ENCODE data around the gene RAB33B.

Gene RAB33B

GRCh38 chr4:139470997-139471665, 17.2 kb downstream of the RAB33B start:
- no peak for DNase-seq (ENCODE audit: low spot score)
- in situ Hi-C loops (cut with MboI; ENCODE audit: low sequenced_read_pairs, unreplicated experiment) = no loop called here
- TF ChIP-seq, protein P1, sequence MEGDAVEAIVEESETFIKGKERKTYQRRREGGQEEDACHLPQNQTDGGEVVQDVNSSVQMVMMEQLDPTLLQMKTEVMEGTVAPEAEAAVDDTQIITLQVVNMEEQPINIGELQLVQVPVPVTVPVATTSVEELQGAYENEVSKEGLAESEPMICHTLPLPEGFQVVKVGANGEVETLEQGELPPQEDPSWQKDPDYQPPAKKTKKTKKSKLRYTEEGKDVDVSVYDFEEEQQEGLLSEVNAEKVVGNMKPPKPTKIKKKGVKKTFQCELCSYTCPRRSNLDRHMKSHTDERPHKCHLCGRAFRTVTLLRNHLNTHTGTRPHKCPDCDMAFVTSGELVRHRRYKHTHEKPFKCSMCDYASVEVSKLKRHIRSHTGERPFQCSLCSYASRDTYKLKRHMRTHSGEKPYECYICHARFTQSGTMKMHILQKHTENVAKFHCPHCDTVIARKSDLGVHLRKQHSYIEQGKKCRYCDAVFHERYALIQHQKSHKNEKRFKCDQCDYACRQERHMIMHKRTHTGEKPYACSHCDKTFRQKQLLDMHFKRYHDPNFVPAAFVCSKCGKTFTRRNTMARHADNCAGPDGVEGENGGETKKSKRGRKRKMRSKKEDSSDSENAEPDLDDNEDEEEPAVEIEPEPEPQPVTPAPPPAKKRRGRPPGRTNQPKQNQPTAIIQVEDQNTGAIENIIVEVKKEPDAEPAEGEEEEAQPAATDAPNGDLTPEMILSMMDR (IDR thresholded peaks at IDR 0.05; ENCODE audit: borderline replicate concordance, control extremely low read depth, extremely low read depth, insufficient read depth, missing control alignments) = no peak

DNA sequence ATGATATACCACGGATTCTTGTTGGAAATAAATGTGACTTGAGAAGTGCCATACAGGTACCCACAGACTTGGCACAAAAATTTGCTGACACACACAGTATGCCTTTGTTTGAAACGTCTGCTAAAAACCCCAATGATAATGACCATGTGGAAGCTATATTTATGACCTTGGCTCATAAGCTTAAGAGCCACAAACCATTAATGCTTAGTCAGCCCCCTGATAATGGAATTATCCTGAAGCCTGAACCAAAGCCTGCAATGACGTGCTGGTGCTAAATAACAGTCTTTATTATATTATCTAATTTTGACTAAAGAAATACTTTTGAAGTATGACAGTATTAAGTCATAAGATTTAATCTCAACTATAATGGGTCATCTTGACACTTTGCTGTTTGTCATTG, 18.9 kb downstream of the RAB33B start:
- in situ Hi-C loops (cut with MboI; ENCODE audit: low sequenced_read_pairs, unreplicated experiment) = no loop called here
- TF ChIP-seq, protein P1 (IDR thresholded peaks at IDR 0.05; ENCODE audit: borderline replicate concordance, control extremely low read depth, extremely low read depth, insufficient read depth, missing control alignments) = no peak
- DNase-seq (ENCODE audit: low spot score) = no peak

GRCh38 chr4:139476363-139476762, 22.4 kb downstream of the RAB33B start:
- no peak for DNase-seq (ENCODE audit: low spot score)
- in situ Hi-C loops (cut with MboI; ENCODE audit: low sequenced_read_pairs, unreplicated experiment) = no loop called here
- TF ChIP-seq, protein P1 (IDR thresholded peaks at IDR 0.05; ENCODE audit: borderline replicate concordance, control extremely low read depth, extremely low read depth, insufficient read depth, missing control alignments) = no peak

DNA sequence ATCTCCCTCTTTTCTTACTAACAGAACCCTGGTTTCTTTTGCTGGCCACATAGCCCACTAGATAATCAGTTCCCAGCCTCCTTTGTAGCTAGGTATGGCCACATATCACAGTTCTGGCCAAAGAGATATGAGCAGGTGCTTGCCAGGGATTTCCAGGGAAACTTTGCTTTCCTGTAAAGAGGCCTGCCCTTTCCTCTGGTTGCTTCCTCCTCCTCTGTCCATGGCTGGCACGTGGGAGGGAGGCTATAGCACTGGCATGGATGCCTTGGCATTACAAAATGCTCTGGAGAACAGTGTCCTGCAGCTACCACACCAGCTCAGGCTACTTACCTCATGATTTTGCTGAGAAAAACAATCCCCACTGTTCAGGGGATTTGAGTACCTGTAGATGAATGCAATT, 27.5 kb downstream of the RAB33B start:
- in situ Hi-C loops (cut with MboI; ENCODE audit: low sequenced_read_pairs, unreplicated experiment) = no loop called here
- DNase-seq (ENCODE audit: low spot score) = no peak
- TF ChIP-seq, protein P1 (IDR thresholded peaks at IDR 0.05; ENCODE audit: borderline replicate concordance, control extremely low read depth, extremely low read depth, insufficient read depth, missing control alignments) = no peak

DNA sequence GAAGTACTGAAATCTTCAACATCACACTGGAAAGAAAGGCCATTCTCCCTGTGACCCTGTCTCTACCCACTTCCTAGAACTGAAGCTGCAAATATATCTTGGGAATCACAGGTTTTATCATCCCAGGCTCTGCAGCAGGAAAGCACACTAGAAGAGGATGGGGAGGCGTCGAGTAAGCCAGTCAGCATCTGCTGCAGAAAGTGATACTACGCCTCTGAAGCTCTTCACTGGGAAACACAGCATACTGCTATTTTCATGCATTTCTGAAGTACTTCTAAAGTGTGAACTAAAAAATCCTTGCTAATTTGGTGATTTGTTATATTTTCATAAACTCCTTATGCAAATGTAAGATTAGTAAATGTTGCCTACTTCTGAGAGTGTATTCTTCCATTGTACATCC, 29.1 kb downstream of the RAB33B start:
- DNase-seq (ENCODE audit: low spot score) = no peak
- TF ChIP-seq, protein P1 (IDR thresholded peaks at IDR 0.05; ENCODE audit: borderline replicate concordance, control extremely low read depth, extremely low read depth, insufficient read depth, missing control alignments) = no peak
- in situ Hi-C loops (cut with MboI; ENCODE audit: low sequenced_read_pairs, unreplicated experiment) = no loop called here

- TF ChIP-seq, protein P1 (IDR thresholded peaks at IDR 0.05; ENCODE audit: borderline replicate concordance, control extremely low read depth, extremely low read depth, insufficient read depth, missing control alignments) = no peak
Observed at GRCh38 chr4:139484783-139485311, 30.9 kb downstream of the RAB33B start.

More at GRCh38 chr4:139484783-139485311, 30.9 kb downstream of the RAB33B start:
- no peak for DNase-seq (ENCODE audit: low spot score)
- in situ Hi-C loops (cut with MboI; ENCODE audit: low sequenced_read_pairs, unreplicated experiment) = no loop called here

Measured in GM13976 (cell line).